GM12874 (cell line): ENCODE data around the gene TMEM44.

Source experiments
- CTCF ChIP-seq: IDR thresholded peaks from 2 replicates; pipeline ENCODE4 v1.5.1; 2011; ENCODE audit warnings: low read depth, mild to moderate bottlenecking, control low read depth, low read length, moderate library complexity; ENCODE audit not compliant: insufficient read depth

Gene TMEM44

GRCh38 chr3:194547042-194547441, 86.2 kb downstream of the TMEM44 start:
- TF ChIP-seq CTCF, result no peak

- TF ChIP-seq CTCF, result no peak
Measured at GRCh38 chr3:194543550-194543949, 89.7 kb downstream of the TMEM44 start.

- TF ChIP-seq CTCF, result no peak
Measured at GRCh38 chr3:194541483-194541882, 91.7 kb downstream of the TMEM44 start.

- no peak for TF ChIP-seq CTCF
Measured at GRCh38 chr3:194540274-194540905, 92.8 kb downstream of the TMEM44 start.

- TF ChIP-seq CTCF, result no peak
Measured at GRCh38 chr3:194539498-194539897, 93.7 kb downstream of the TMEM44 start.

- TF ChIP-seq CTCF, result no peak
Measured at GRCh38 chr3:194537732-194538247, 95.4 kb downstream of the TMEM44 start.
